Natural killer cell (primary cell): ENCODE results near the gene BMP4. TPM values are rescaled to one million over a fixed set of nuclear protein-coding genes. Genes with fewer than 3 reads are reported as not detected.
"Not testable (repeated sequence)": the region's sequence is repeated elsewhere in the genome, so short reads cannot be mapped to it uniquely, and the experiment has no call there.

Experiments used
- ATAC-seq, 3 donors: fragments of 150-1000 bp in 2 of 3; fragments of 200-7000 bp in 1 of 3; cut with Tn5 transposase; 1 replicate in 1 of 3; 2 replicates in 2 of 3; pipeline ENCODE4 v1.10.0; 2021; ENCODE audit warnings: mild to moderate bottlenecking in 2 of 3, moderate library complexity in 2 of 3
- DNase-seq, 2 donors: peaks; one replicate each; pipeline versions ENCODE4 v3.0.0 to v3.0.0-alpha.2; 2013 to 2021; ENCODE audit warnings: mixed read lengths in 1 of 2
- H3K27ac ChIP-seq: one replicate; pipeline ENCODE4 v1.5.1; 2013; ENCODE audit warnings: mild to moderate bottlenecking, low read length
- H3K27me3 ChIP-seq: one replicate; pipeline ENCODE4 v1.6.1; 2013; ENCODE audit warnings: low read length; ENCODE audit not compliant: control insufficient read depth, insufficient read depth
- H3K36me3 ChIP-seq: one replicate; pipeline ENCODE4 v1.6.1; 2013; ENCODE audit warnings: low read length; ENCODE audit not compliant: control insufficient read depth, insufficient read depth
- H3K4me1 ChIP-seq: one replicate; pipeline ENCODE4 v1.6.1; 2013; ENCODE audit warnings: low read length; ENCODE audit not compliant: control insufficient read depth, insufficient read depth
- H3K4me3 ChIP-seq: one replicate; pipeline ENCODE4 v1.5.1; 2013; ENCODE audit warnings: low read length
- H3K9me3 ChIP-seq: one replicate; pipeline ENCODE4 v1.6.1; 2013; ENCODE audit warnings: low read length; ENCODE audit not compliant: control insufficient read depth, insufficient read depth
- H3K27ac Mint-ChIP-seq, 2 donors: one replicate each; pipeline ENCODE4 v1.8.0; 2022; ENCODE audit warnings: mild to moderate bottlenecking in 2 of 2, mixed read lengths in 2 of 2, moderate library complexity in 1 of 2
- H3K27me3 Mint-ChIP-seq, 2 donors: one replicate each; pipeline ENCODE4 v1.8.0; 2022; ENCODE audit warnings: low read depth in 2 of 2, mixed read lengths in 2 of 2
- H3K36me3 Mint-ChIP-seq: one replicate; pipeline ENCODE4 v1.8.0; 2022; ENCODE audit warnings: mixed read lengths
- H3K4me1 Mint-ChIP-seq, 2 donors: one replicate each; pipeline ENCODE4 v1.8.0; 2022; ENCODE audit warnings: mixed read lengths in 2 of 2
- H3K4me3 Mint-ChIP-seq: one replicate; pipeline ENCODE4 v1.8.0; 2022; ENCODE audit warnings: mild to moderate bottlenecking, moderate library complexity, mixed read lengths
- H3K9me3 Mint-ChIP-seq, 2 donors: one replicate each; pipeline ENCODE4 v1.8.0; 2022; ENCODE audit warnings: mixed read lengths in 2 of 2
- WGBS: methylation state at CpG from one replicate; pipeline ENCODE4 v1.1.7; 2013; ENCODE audit warnings: missing lambda C conversion rate; ENCODE audit not compliant: insufficient coverage; 5-methylcytosine and 5-hydroxymethylcytosine counted together
- intact Hi-C: fragments of 100-400 bp; cut with micrococcal nuclease; formaldehyde crosslinking; loops from one replicate; pipeline ENCODE4 v1.14.2; 2022
- total RNA-seq, 4 donors: library from RNA; stranded (reverse); fragments of 120-200 nt in 1 of 4; gene quantifications; one replicate each; pipeline versions ENCODE4 v1.2.3 to v1.2.4, GENCODE V29; 2013 to 2022
- TF ChIP-seq, protein P1 (sequence below): fragments of 200-600 bp; IDR thresholded peaks from one replicate; pipeline ENCODE4 v1.8.0; 2022; ENCODE audit warnings: antibody characterized with exemption

BMP4 gene
- total RNA-seq, 3 donors from 2014 or later (not counting 1 experiment from before 2014, with no cell fraction given) = 0.45 TPM; not detected in 2

DNA sequence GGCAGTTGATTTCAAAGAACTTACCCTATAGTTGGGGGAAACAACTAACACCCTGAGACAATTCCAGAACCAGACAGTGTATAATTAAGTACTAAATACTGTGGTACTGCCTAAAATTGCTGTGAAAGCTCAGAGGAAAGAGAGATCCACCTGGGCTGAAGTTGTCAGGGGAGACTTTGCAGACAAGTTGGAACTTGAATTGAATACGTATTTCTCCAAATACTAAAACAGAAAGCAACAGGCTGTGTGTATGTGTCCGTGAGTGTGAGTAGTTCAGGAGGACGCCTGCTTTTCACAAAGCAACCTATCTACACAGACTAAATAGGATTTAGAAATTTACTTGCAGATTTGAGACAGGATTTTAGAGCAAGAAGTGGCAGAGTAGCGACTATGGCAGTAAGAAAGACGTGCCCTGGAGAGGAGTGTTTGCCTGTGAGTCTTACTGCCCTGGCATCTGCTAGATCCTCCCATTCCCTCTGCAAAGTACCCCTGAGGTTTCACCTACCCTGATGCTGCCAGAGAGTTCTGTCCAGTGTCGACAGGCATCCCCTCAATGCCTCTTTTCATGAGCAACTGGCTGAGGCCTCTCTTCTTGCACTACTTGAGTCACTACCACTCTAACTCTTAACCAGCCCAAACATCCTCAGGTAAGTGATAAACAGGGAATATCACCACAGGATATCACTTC, 37.4 kb upstream of the BMP4 start:
- no peak for ATAC-seq
- 71% methylated on average over 3 of the region's 6 CpGs for WGBS
- H3K4me1 Mint-ChIP-seq = no peaks in the 10 kb centered on the region

DNA sequence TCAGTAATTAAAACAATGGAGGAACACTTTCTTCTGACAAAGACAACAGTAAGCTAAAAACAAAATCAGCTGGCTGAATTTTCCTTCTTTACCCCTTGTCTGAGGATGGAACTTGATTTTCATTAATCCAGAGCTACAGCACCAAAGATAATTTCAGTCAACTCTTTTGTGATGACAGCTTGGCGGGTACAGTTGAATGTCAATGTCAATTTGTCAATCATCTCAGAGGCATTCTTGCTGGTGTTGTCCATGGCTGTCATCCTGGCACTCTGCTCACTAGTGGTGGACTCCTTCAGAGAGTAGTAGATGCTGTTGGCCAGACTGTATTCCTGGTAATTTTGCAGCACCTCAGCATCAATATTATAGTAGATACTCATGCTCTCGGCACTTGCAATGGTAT, 34.4 kb upstream of the BMP4 start:
- Mint-ChIP-seq H3K36me3 (no peaks in the 10 kb centered on the region), H3K9me3 (peaks cover 0 to 3% of the 10 kb centered on the region in 2 donors), H3K4me1 (no peaks in the 10 kb centered on the region), H3K27me3 (no peaks in the 10 kb centered on the region), H3K27ac (no peak overlapping the region), H3K4me3 (no peak overlapping the region)
- H3K9me3 ChIP-seq = no peaks in the 10 kb centered on the region
- no peaks in the 10 kb centered on the region for H3K4me1 ChIP-seq
- intact Hi-C loops = no loop called here
- H3K27ac ChIP-seq = no peak overlapping the region
- ATAC-seq (no peak), DNase-seq (no peak)
- WGBS = 38% methylated on average over 2 of the region's 2 CpGs
- no peaks in the 10 kb centered on the region for H3K27me3 ChIP-seq
- no peak overlapping the region for H3K4me3 ChIP-seq
- H3K36me3 ChIP-seq = no peaks in the 10 kb centered on the region
- TF ChIP-seq, protein P1, sequence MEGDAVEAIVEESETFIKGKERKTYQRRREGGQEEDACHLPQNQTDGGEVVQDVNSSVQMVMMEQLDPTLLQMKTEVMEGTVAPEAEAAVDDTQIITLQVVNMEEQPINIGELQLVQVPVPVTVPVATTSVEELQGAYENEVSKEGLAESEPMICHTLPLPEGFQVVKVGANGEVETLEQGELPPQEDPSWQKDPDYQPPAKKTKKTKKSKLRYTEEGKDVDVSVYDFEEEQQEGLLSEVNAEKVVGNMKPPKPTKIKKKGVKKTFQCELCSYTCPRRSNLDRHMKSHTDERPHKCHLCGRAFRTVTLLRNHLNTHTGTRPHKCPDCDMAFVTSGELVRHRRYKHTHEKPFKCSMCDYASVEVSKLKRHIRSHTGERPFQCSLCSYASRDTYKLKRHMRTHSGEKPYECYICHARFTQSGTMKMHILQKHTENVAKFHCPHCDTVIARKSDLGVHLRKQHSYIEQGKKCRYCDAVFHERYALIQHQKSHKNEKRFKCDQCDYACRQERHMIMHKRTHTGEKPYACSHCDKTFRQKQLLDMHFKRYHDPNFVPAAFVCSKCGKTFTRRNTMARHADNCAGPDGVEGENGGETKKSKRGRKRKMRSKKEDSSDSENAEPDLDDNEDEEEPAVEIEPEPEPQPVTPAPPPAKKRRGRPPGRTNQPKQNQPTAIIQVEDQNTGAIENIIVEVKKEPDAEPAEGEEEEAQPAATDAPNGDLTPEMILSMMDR = no peak

More for the DNA sequence above, 37.4 kb upstream of the BMP4 start:
- TF ChIP-seq, protein P1 = no peak
- Mint-ChIP-seq H3K36me3 (no peaks in the 10 kb centered on the region), H3K9me3 (no peaks in the 10 kb centered on the region), H3K4me3 (no peak overlapping the region), H3K27me3 (no peaks in the 10 kb centered on the region), H3K27ac (no peak overlapping the region)
- Histone ChIP-seq H3K27ac (no peak overlapping the region), H3K27me3 (no peaks in the 10 kb centered on the region), H3K9me3 (no peaks in the 10 kb centered on the region), H3K4me1 (no peaks in the 10 kb centered on the region), H3K36me3 (no peaks in the 10 kb centered on the region), H3K4me3 (no peak overlapping the region)
- no peak for DNase-seq
- intact Hi-C loops = no loop called here

DNA sequence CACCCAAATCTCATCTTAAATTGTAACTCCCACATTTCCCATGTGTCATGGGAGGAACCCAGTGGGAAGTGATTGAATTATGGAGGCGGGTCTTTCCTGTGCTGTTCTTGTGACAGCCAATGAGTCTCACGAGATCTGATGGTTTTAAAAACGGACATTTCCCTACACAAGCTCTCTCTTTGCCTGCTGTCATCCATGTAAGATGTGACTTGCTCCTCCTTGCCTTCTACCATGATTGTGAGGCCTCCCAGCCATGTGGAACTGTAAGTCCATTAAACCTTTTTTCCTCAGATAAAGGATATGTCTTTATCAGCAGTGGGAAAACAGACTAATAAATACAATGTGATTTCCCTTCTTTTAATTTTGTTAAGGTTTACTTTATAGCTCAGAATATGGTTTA, 30.1 kb upstream of the BMP4 start:
- 82% methylated on average over 3 of the region's 3 CpGs for WGBS
- H3K9me3 ChIP-seq = peaks cover 12% of the 10 kb centered on the region
- H3K4me3 ChIP-seq, DNase-seq, H3K27ac ChIP-seq, H3K4me1 ChIP-seq, H3K4me1 Mint-ChIP-seq, H3K4me3 Mint-ChIP-seq, H3K36me3 ChIP-seq, ATAC-seq, H3K27me3 ChIP-seq, intact Hi-C loops, H3K27me3 Mint-ChIP-seq, H3K27ac Mint-ChIP-seq, H3K36me3 Mint-ChIP-seq: not testable (repeated sequence)
- H3K9me3 Mint-ChIP-seq = peaks cover 6 to 11% of the 10 kb centered on the region in 2 donors

DNA sequence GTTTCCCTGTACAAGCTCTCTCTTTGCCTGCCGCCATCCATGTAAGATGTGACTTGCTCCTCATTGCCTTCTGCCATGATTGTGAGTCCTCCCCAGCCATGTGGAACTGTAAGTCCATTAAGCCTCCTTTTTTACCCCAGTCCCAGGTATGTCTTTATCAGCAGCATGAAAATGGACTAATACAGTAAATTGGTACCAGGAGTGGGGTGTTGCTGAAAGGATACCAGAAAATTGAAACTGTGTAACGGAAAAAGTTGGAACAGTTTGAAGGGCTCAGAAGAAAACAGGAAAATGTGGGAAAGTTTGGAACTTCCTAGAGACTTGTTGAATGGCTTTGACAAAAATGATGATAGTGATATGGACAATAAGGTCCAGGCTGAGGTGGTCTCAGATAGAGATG, 28.3 kb upstream of the BMP4 start:
- H3K4me1 Mint-ChIP-seq, ATAC-seq, H3K36me3 Mint-ChIP-seq, H3K4me1 ChIP-seq, H3K4me3 ChIP-seq, H3K27me3 Mint-ChIP-seq, H3K27ac ChIP-seq, H3K27ac Mint-ChIP-seq, DNase-seq, H3K36me3 ChIP-seq, intact Hi-C loops, H3K4me3 Mint-ChIP-seq, H3K27me3 ChIP-seq: not testable (repeated sequence)
- peaks cover 12% of the 10 kb centered on the region for H3K9me3 ChIP-seq
- H3K9me3 Mint-ChIP-seq = peaks cover 6 to 11% of the 10 kb centered on the region in 2 donors
- whole genome bisulfite sequencing = 98% methylated on average over 2 of the region's 2 CpGs
